Measurements from ENCODE around the gene PLD5.
"Not testable (repeated sequence)": the region's sequence is repeated elsewhere in the genome, so short reads cannot be mapped to it uniquely, and the experiment has no call there.

The PLD5 gene

DNA sequence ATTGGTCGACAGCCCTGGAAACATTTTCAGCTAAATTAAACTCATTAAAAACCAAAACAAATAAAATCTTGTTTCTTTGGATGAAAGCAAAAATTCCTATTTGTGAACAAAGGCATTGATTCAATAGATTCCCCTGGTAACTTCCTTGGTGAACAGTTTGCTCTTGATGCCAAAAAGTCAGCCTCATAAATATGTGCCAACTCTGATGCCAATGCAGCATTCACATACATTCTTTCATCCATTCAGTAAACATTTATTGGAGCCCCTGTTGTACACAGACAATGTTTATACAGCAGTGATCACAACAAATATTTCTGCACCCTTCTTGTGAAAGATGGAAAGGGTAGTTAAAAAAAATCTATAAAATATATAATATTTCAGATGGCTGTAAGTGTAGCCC lies 107.8 kb downstream of the PLD5 start:
- Mint-ChIP-seq H3K4me3 (no peak overlapping the region), H3K27ac (no peak overlapping the region), H3K4me1 (ENCODE audit: low read depth) (no peaks in the 10 kb centered on the region), H3K36me3 (ENCODE audit: low read depth) (no peaks in the 10 kb centered on the region), H3K9me3 (no peaks in the 10 kb centered on the region), H3K27me3 (peaks cover 8% of the 10 kb centered on the region)

GRCh38 chr1:242412921-242413320 lies 111.6 kb downstream of the PLD5 start:
- Mint-ChIP-seq H3K9me3 (peaks cover 14% of the 10 kb centered on the region), H3K27me3 (peaks cover 8% of the 10 kb centered on the region)

DNA sequence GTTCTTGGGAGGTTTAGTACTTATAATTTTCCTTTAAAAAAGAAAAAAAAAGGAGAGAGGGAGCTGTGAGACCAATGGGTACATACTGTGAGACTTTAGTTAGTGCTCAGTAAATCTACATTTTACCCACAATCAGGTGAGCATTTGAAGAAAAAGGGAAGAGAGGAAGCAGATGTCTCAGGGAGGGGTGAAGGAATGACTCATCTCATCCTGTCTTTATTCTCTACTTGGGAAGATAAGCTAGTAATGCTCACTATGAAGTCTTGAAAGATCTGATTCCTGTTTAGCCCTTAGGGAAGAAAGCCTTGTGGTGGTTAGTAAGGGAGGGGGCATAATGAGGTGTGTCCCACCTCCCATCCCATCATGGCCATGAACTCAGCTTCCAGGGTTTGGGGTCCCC lies 112.6 kb downstream of the PLD5 start:
- H3K9me3 Mint-ChIP-seq = peaks cover 15% of the 10 kb centered on the region
- no peak overlapping the region for H3K4me3 Mint-ChIP-seq
- H3K27me3 Mint-ChIP-seq = peaks cover 12% of the 10 kb centered on the region
- H3K36me3 Mint-ChIP-seq (ENCODE audit: low read depth) = no peaks in the 10 kb centered on the region
- no peaks in the 10 kb centered on the region for H3K4me1 Mint-ChIP-seq (ENCODE audit: low read depth)
- no peak overlapping the region for H3K27ac Mint-ChIP-seq

More at GRCh38 chr1:242412921-242413320, 111.6 kb downstream of the PLD5 start:
- no peak overlapping the region for H3K27ac Mint-ChIP-seq
- H3K4me3 Mint-ChIP-seq = no peak overlapping the region
- H3K4me1 Mint-ChIP-seq (ENCODE audit: low read depth) = no peaks in the 10 kb centered on the region
- H3K36me3 Mint-ChIP-seq (ENCODE audit: low read depth) = no peaks in the 10 kb centered on the region

GRCh38 chr1:242405947-242406346 lies 118.5 kb downstream of the PLD5 start:
- no peak overlapping the region for H3K4me3 Mint-ChIP-seq
- H3K27me3 Mint-ChIP-seq = peaks cover 4% of the 10 kb centered on the region
- no peaks in the 10 kb centered on the region for H3K4me1 Mint-ChIP-seq (ENCODE audit: low read depth)
- H3K9me3 Mint-ChIP-seq = peaks cover 15% of the 10 kb centered on the region
- H3K27ac Mint-ChIP-seq = no peak overlapping the region
- no peaks in the 10 kb centered on the region for H3K36me3 Mint-ChIP-seq (ENCODE audit: low read depth)

DNA sequence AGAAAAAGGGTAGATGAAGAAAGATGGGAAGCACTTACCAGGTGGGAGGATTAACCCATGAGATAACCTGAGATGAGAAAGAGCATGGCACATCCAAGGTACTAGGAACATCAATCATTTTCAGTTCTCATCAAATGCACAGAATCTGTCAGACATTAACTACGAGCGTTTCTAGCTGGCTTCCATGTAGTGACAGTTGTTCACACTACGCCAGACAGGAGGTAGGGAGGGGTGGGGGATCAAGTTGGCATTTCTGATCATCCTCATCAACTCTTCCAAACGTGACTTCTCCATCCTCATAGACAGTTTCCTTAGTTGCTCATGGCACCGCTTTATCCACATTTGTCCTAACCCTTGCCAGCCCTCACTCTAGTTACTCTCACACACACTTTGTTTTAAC lies 120.2 kb downstream of the PLD5 start:
- Mint-ChIP-seq H3K27me3 (peaks cover 4% of the 10 kb centered on the region), H3K36me3 (ENCODE audit: low read depth) (no peaks in the 10 kb centered on the region), H3K9me3 (peaks cover 10% of the 10 kb centered on the region)

GRCh38 chr1:242402956-242403355 lies 121.5 kb downstream of the PLD5 start:
- H3K27ac Mint-ChIP-seq = no peak overlapping the region
- no peaks in the 10 kb centered on the region for H3K4me1 Mint-ChIP-seq (ENCODE audit: low read depth)
- no peaks in the 10 kb centered on the region for H3K36me3 Mint-ChIP-seq (ENCODE audit: low read depth)
- H3K27me3 Mint-ChIP-seq = peaks cover 4% of the 10 kb centered on the region
- H3K4me3 Mint-ChIP-seq = no peak overlapping the region
- H3K9me3 Mint-ChIP-seq = peaks cover 1% of the 10 kb centered on the region

More for the DNA sequence above, 120.2 kb downstream of the PLD5 start:
- no peak overlapping the region for H3K4me3 Mint-ChIP-seq
- no peak overlapping the region for H3K27ac Mint-ChIP-seq
- H3K4me1 Mint-ChIP-seq (ENCODE audit: low read depth) = no peaks in the 10 kb centered on the region

DNA sequence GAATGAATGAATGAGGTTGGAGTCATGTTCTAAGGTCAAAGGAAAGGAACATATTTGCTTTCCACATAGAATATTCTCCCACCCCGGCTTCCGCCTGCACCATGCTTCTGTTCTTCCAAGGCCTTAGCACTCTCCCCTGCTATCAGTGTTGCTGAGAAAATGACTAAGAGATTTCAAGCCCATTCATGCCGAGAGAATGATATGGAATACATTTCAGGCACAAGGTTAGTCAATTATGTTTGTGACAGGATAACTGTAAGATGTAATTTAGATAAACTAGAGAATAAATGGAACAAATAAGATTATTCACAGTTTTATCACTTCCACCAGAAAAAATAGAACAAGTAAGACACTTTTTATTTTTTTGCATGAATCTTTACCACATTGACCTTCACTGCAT lies 122.6 kb downstream of the PLD5 start:
- H3K27ac Mint-ChIP-seq = no peak overlapping the region
- H3K27me3 Mint-ChIP-seq = peaks cover under 1% of the 10 kb centered on the region
- no peaks in the 10 kb centered on the region for H3K36me3 Mint-ChIP-seq (ENCODE audit: low read depth)
- no peaks in the 10 kb centered on the region for H3K9me3 Mint-ChIP-seq
- no peak overlapping the region for H3K4me3 Mint-ChIP-seq
- H3K4me1 Mint-ChIP-seq (ENCODE audit: low read depth) = no peaks in the 10 kb centered on the region

- peaks cover 6% of the 10 kb centered on the region for H3K9me3 Mint-ChIP-seq
- no peaks in the 10 kb centered on the region for H3K4me1 Mint-ChIP-seq (ENCODE audit: low read depth)
- no peaks in the 10 kb centered on the region for H3K27me3 Mint-ChIP-seq
- no peak overlapping the region for H3K27ac Mint-ChIP-seq
- no peak overlapping the region for H3K4me3 Mint-ChIP-seq
- H3K36me3 Mint-ChIP-seq (ENCODE audit: low read depth) = no peaks in the 10 kb centered on the region
These were observed 126.1 kb downstream of the PLD5 start for GRCh38 chr1:242398351-242398750.

DNA sequence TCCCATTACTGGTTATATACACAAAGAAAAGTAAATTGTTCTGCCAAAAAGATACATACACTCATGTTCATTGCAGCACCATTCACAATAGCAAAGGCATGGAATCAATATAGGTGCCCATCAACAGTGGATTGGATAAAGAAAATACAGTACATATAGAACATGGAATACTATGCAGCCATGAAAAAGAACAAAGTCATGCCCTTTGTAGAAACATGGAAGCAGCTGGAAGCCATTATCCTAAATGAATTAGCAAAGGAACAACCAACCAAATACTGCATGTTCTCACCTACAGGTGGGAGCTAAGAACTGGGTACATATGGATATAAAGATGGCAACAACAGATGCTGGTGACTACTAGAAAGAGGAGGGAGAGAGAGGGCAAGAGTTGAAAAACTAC lies 132.6 kb downstream of the PLD5 start:
- H3K27me3 Mint-ChIP-seq = no peaks in the 10 kb centered on the region
- H3K27ac Mint-ChIP-seq = no peak overlapping the region
- H3K36me3 Mint-ChIP-seq (ENCODE audit: low read depth) = no peaks in the 10 kb centered on the region
- H3K9me3 Mint-ChIP-seq = peaks cover 16% of the 10 kb centered on the region
- no peak overlapping the region for H3K4me3 Mint-ChIP-seq
- no peaks in the 10 kb centered on the region for H3K4me1 Mint-ChIP-seq (ENCODE audit: low read depth)

DNA sequence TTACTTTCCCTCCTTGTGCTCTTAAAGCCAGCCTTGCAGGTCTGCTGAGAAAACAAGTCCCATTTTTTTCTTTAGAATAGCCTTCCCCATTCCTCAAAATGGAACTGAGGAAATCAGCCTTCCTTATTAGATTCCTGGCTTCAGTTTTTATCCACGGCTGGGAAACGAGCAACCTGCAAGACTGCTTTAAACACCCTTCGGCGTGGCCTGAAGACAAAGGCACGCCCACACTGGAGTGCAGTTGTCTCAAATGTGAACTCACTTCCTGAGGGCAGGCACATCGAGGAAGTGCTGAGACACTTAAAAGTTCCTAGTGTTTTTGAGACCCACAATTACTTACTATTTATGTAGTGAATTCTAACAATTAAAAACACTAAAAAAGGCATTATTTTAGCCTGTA lies 148.4 kb downstream of the PLD5 start:
- H3K27me3 Mint-ChIP-seq; H3K4me1 Mint-ChIP-seq (ENCODE audit: low read depth); H3K4me3 Mint-ChIP-seq; H3K36me3 Mint-ChIP-seq (ENCODE audit: low read depth); H3K27ac Mint-ChIP-seq: not testable (repeated sequence)
- H3K9me3 Mint-ChIP-seq = peaks cover 17% of the 10 kb centered on the region

- H3K4me3 Mint-ChIP-seq; H3K9me3 Mint-ChIP-seq; H3K4me1 Mint-ChIP-seq (ENCODE audit: low read depth); H3K27ac Mint-ChIP-seq; H3K36me3 Mint-ChIP-seq (ENCODE audit: low read depth); H3K27me3 Mint-ChIP-seq: not testable (repeated sequence)
These were observed 174.1 kb downstream of the PLD5 start for GRCh38 chr1:242350446-242350845.

- Mint-ChIP-seq H3K27ac (no peak overlapping the region), H3K4me3 (no peak overlapping the region), H3K9me3 (peaks cover 10% of the 10 kb centered on the region), H3K36me3 (ENCODE audit: low read depth) (no peaks in the 10 kb centered on the region), H3K27me3 (peaks cover 3% of the 10 kb centered on the region), H3K4me1 (ENCODE audit: low read depth) (no peaks in the 10 kb centered on the region)
These were observed 174.9 kb downstream of the PLD5 start for GRCh38 chr1:242349636-242350035.

- not testable (repeated sequence) for H3K4me3 Mint-ChIP-seq; H3K27ac Mint-ChIP-seq; H3K9me3 Mint-ChIP-seq; H3K36me3 Mint-ChIP-seq (ENCODE audit: low read depth); H3K4me1 Mint-ChIP-seq (ENCODE audit: low read depth); H3K27me3 Mint-ChIP-seq
These were observed 193.6 kb downstream of the PLD5 start for GRCh38 chr1:242330865-242331264.

DNA sequence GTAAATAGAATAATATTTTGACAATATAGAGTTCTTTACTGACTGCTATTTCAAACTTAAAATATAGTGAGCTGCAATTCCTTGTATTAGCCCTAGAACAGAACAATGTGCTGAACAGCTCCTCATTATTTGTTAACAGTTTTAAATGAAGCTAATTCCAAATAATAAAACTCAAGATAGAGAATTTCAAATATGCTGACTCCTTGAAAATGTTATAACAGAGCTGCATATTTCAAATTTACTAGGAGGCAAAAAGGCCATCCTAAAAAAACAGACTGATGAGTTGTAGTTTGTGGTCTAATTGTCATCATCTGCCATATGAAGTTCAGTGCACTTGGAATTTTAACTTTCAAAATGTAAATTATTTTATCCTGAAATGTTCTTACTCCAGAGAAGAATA lies 197.1 kb downstream of the PLD5 start:
- H3K36me3 Mint-ChIP-seq (ENCODE audit: low read depth); H3K9me3 Mint-ChIP-seq; H3K27ac Mint-ChIP-seq; H3K4me3 Mint-ChIP-seq; H3K4me1 Mint-ChIP-seq (ENCODE audit: low read depth); H3K27me3 Mint-ChIP-seq: not testable (repeated sequence)

DNA sequence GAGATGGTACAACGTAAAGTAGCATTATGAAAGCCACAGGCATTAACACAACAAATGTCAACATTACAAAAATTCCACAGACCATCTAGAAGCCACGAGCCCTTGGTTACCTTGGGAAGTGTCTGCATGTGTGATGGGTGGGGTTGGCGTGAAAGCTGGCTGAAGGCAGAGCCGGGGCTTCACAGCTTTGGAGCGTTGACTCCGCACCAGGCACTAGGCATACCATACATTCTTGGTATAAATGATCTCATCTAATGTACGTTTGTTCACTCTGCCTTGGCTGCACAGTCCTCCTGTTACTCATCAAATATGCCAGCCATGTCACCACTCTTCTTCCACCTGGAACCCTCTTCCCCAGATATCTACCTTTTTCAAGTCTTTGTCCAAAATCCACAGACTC lies 202.5 kb downstream of the PLD5 start:
- H3K27ac Mint-ChIP-seq; H3K9me3 Mint-ChIP-seq; H3K4me1 Mint-ChIP-seq (ENCODE audit: low read depth); H3K36me3 Mint-ChIP-seq (ENCODE audit: low read depth); H3K27me3 Mint-ChIP-seq; H3K4me3 Mint-ChIP-seq: not testable (repeated sequence)

GRCh38 chr1:242318140-242318539 lies 206.4 kb downstream of the PLD5 start:
- Mint-ChIP-seq H3K9me3 (peaks cover 10% of the 10 kb centered on the region), H3K36me3 (ENCODE audit: low read depth) (no peaks in the 10 kb centered on the region), H3K27ac (no peak overlapping the region), H3K27me3 (no peaks in the 10 kb centered on the region), H3K4me1 (ENCODE audit: low read depth) (no peaks in the 10 kb centered on the region), H3K4me3 (no peak overlapping the region)

GRCh38 chr1:242314865-242315264 lies 209.6 kb downstream of the PLD5 start:
- H3K9me3 Mint-ChIP-seq; H3K4me1 Mint-ChIP-seq (ENCODE audit: low read depth); H3K36me3 Mint-ChIP-seq (ENCODE audit: low read depth); H3K27ac Mint-ChIP-seq; H3K27me3 Mint-ChIP-seq; H3K4me3 Mint-ChIP-seq: not testable (repeated sequence)
